Heart left ventricle (tissue), 13 donors: ENCODE data around the gene TRUB2.

Source experiments
- POLR2A ChIP-seq, 2 donors: fragments of 450-650 bp; IDR thresholded peaks; one replicate each; pipeline ENCODE4 v1.6.1; 2017; ENCODE audit warnings: antibody characterized with exemption in 2 of 2, mild to moderate bottlenecking in 2 of 2, moderate library complexity in 2 of 2
- TF ChIP-seq, protein P1 (sequence below), 12 donors: fragments of 200-600 bp; sonication (generic) in 4 of 12; IDR thresholded peaks; one replicate each; pipeline versions ENCODE4 v1.5.0 to v1.8.0; 2018 to 2022; ENCODE audit warnings: antibody characterized with exemption in 12 of 12, mild to moderate bottlenecking in 5 of 12
- donor health status: ischemic (EF 13 %, LVEDD 7.1; RV severe dilation, severe dysfunction).
- donor health status: DM: no; HTN: yes; CAD: no.
- donor health status: DM: no; HTN: no; CAD: no.
- donor health status: ischemic (EF 25% LVEDD 6.9; RV normal size, moderate dysfunction).
- donor health status: ischemic (EF 25% LVEDD 5.7; RV mildly dilated, moderate dysfunction).
- donor health status: ischemic (EF 35%, LVEDD 5.7; RV mildly dilated, moderate dysfunction).
- donor health status: nonischemic (EF 11% LVEDD 7.7; RV severe dilation, severe dysfunction).
- donor health status: DM: yes; HTN: yes; CAD: no.
- donor health status: PGD.
- donor health status: ischemic (EF 29% LVEDD 5.4; RV normal size, mild dysfunction).
- donor health status: nonischemic (EF 23%, LVEDD 6.1; RV moderate dilation, normal function).

DNA sequence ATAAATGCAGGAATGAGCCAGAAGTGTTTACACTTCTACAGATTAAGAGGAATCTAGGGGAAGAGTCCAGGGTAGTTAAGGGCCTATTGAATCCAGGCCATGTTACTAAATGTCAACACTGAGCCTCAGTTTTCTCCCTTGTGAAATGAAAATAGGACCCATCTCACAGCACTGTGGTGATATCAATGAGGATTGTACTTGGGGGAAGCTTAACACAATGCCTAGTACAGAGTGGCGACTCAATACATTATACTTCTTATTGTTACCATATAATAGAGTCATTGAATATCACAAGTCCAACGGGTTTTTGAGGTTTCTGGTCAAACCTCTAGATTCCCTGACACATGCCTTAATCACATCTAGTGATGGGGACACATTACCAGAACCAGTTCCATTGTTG, 4.6 kb downstream of the TRUB2 start:
- TF ChIP-seq, protein P1, sequence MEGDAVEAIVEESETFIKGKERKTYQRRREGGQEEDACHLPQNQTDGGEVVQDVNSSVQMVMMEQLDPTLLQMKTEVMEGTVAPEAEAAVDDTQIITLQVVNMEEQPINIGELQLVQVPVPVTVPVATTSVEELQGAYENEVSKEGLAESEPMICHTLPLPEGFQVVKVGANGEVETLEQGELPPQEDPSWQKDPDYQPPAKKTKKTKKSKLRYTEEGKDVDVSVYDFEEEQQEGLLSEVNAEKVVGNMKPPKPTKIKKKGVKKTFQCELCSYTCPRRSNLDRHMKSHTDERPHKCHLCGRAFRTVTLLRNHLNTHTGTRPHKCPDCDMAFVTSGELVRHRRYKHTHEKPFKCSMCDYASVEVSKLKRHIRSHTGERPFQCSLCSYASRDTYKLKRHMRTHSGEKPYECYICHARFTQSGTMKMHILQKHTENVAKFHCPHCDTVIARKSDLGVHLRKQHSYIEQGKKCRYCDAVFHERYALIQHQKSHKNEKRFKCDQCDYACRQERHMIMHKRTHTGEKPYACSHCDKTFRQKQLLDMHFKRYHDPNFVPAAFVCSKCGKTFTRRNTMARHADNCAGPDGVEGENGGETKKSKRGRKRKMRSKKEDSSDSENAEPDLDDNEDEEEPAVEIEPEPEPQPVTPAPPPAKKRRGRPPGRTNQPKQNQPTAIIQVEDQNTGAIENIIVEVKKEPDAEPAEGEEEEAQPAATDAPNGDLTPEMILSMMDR (IDR thresholded peaks at IDR 0.05), result no peak
- no peak for TF ChIP-seq POLR2A (IDR thresholded peaks at IDR 0.05)
